Upper lobe of right lung (tissue), 1 donor: ENCODE results near the gene OR5B2. TPM values are rescaled to one million over a fixed set of nuclear protein-coding genes. Genes with fewer than 3 reads are reported as not detected.

Source experiments
- ATAC-seq: fragments of 200-7000 bp; cut with Tn5 transposase; one replicate; pipeline ENCODE4 v1.9.1; 2020; ENCODE audit warnings: mild to moderate bottlenecking, moderate library complexity
- DNase-seq: peaks from one replicate; pipeline ENCODE4 v3.0.0-alpha.2; 2020
- H3K27ac ChIP-seq: fragments of 200-600 bp; one replicate; pipeline ENCODE4 v1.8.0; 2022
- H3K27me3 ChIP-seq: fragments of 200-600 bp; one replicate; pipeline ENCODE4 v1.8.0; 2022; ENCODE audit warnings: mild to moderate bottlenecking
- H3K36me3 ChIP-seq: fragments of 200-600 bp; one replicate; pipeline ENCODE4 v1.8.0; 2022
- H3K4me1 ChIP-seq: fragments of 200-600 bp; one replicate; pipeline ENCODE4 v1.8.0; 2022
- H3K4me3 ChIP-seq: fragments of 200-600 bp; one replicate; pipeline ENCODE4 v1.8.0; 2022; ENCODE audit warnings: mild to moderate bottlenecking
- H3K9me3 ChIP-seq: fragments of 200-600 bp; one replicate; pipeline ENCODE4 v1.8.0; 2022
- CTCF ChIP-seq: fragments of 200-600 bp; IDR thresholded peaks from one replicate; pipeline ENCODE4 v1.8.0; 2022; ENCODE audit warnings: antibody characterized with exemption
- intact Hi-C: fragments of 100-400 bp; cut with DNase I; formaldehyde crosslinking; loops from one replicate; pipeline ENCODE4 v1.11.0; 2022
- long read RNA-seq: library from polyadenylated mRNA; unstranded; transcript quantifications from one replicate; pipeline ENCODE4 v2.0.0, GENCODE V29; 2021
- total RNA-seq: library from RNA; stranded (reverse); fragmentation: NEBNext Ultra II Directional; extraction: Animal tissue kit (Norgen Biotek cat#: 25700); gene quantifications from one replicate; pipeline ENCODE4 v1.2.1, GENCODE V29; 2021
- donor health status: DM: no; HTN: yes; CAD: no; lungs with severe emphysema.

OR5B2 gene
- total RNA-seq, result not detected
- long read RNA-seq, result 0 reads

DNA sequence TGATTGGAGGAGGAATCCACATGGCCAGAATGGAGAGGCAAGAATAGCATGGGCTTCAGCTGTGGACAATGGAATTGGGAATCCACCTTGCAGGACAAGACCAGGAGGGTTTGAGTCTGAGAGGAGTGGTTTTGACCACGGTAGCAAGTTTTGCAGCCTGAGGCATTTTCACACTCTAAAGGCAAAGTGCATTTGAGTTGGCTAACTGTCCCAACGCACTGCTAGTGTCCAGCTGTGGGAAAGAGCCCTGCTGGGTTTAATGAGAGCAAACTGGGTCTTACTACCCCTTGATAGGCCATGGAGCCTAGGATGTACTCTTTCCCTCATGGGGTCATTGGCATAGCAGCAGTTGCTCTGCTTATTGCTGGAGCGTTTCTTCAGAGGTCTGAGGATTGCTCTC is at the start of gene OR5B2:
TSS of gene OR5B2 (minus strand) at position 101 of the 400 bp plus-strand sequence. CDS start 4,860 bp downstream, outside the sequence.
- DNase-seq (no peak), ATAC-seq (no peak)
- H3K27me3 ChIP-seq, result no peaks in the 10 kb centered on the region
- no peak within 1 kb of the TSS for H3K4me3 ChIP-seq
- H3K27ac ChIP-seq, result no peak within 1 kb of the TSS
- H3K36me3 ChIP-seq, result no peaks in the 10 kb centered on the region
- intact Hi-C loops, result no loop called here
- H3K9me3 ChIP-seq, result no peaks in the 10 kb centered on the region
- TF ChIP-seq CTCF, result no peak
- no peaks in the 10 kb centered on the region for H3K4me1 ChIP-seq

GRCh38 chr11:58471892-58472291 is 44.0 kb upstream of the OR5B2 start:
- intact Hi-C loops, result no loop called here
- Histone ChIP-seq H3K9me3 (no peaks in the 10 kb centered on the region), H3K4me3 (no peak overlapping the region), H3K36me3 (no peaks in the 10 kb centered on the region), H3K27me3 (no peaks in the 10 kb centered on the region), H3K27ac (no peak overlapping the region), H3K4me1 (no peaks in the 10 kb centered on the region)
- TF ChIP-seq CTCF, result no peak
- DNase-seq, result no peak
- ATAC-seq, result no peak

GRCh38 chr11:58466293-58466692 is 38.4 kb upstream of the OR5B2 start:
- Histone ChIP-seq H3K4me3 (no peak overlapping the region), H3K4me1 (no peaks in the 10 kb centered on the region), H3K27ac (no peak overlapping the region), H3K27me3 (no peaks in the 10 kb centered on the region), H3K36me3 (no peaks in the 10 kb centered on the region), H3K9me3 (no peaks in the 10 kb centered on the region)
- DNase-seq (no peak), ATAC-seq (no peak)
- intact Hi-C loops, result no loop called here
- no peak for TF ChIP-seq CTCF

- ATAC-seq (no peak), DNase-seq (no peak)
- intact Hi-C loops, result no loop called here
- H3K4me3 ChIP-seq, result no peak overlapping the region
- TF ChIP-seq CTCF, result no peak
- H3K27ac ChIP-seq, result no peak overlapping the region
- no peaks in the 10 kb centered on the region for H3K4me1 ChIP-seq
- H3K9me3 ChIP-seq, result no peaks in the 10 kb centered on the region
- no peaks in the 10 kb centered on the region for H3K27me3 ChIP-seq
- H3K36me3 ChIP-seq, result no peaks in the 10 kb centered on the region
Measured at GRCh38 chr11:58465690-58466089, 37.8 kb upstream of the OR5B2 start.

DNA sequence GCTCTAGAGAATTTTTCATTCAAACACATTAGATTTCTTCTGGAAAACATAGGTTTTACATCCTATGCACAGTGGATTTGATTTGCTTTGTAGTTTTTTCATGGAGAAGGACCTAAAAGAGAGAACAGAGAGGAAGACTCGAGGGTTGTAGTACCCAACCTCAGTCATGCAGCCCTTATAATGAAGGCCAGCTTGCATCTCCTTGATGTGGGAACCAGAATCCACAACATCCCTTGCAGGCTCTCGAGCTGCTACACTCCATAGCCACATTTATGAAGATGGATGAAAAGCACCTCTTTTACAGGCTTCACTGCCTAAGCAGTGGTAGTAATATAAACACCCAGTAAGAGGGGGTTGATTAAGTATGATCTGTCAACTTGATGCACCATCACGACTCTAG is 23.7 kb upstream of the OR5B2 start:
- Histone ChIP-seq H3K4me3 (no peak overlapping the region), H3K27ac (no peak overlapping the region), H3K9me3 (peaks cover 3% of the 10 kb centered on the region), H3K4me1 (no peaks in the 10 kb centered on the region), H3K27me3 (no peaks in the 10 kb centered on the region), H3K36me3 (no peaks in the 10 kb centered on the region)
- DNase-seq (no peak), ATAC-seq (no peak)
- intact Hi-C loops, result no loop called here
- TF ChIP-seq CTCF, result no peak

- no peaks in the 10 kb centered on the region for H3K36me3 ChIP-seq
- H3K4me1 ChIP-seq, result no peaks in the 10 kb centered on the region
- ATAC-seq, result no peak
- peaks cover 3% of the 10 kb centered on the region for H3K9me3 ChIP-seq
- no peak for TF ChIP-seq CTCF
- no peak overlapping the region for H3K27ac ChIP-seq
- no peak overlapping the region for H3K4me3 ChIP-seq
- intact Hi-C loops, result no loop called here
- no peak for DNase-seq
- no peaks in the 10 kb centered on the region for H3K27me3 ChIP-seq
Measured at GRCh38 chr11:58446294-58446693, 18.4 kb upstream of the OR5B2 start.
